GM19023 (cell line): ENCODE data around the gene CNOT6L.

Source experiments
- ATAC-seq: cut with Tn5 transposase; IDR thresholded peaks from one replicate; pipeline ENCODE4 v1.9.1; 2021; ENCODE audit warnings: mild to moderate bottlenecking, moderate library complexity; ENCODE audit not compliant: unreplicated experiment

The CNOT6L gene

DNA sequence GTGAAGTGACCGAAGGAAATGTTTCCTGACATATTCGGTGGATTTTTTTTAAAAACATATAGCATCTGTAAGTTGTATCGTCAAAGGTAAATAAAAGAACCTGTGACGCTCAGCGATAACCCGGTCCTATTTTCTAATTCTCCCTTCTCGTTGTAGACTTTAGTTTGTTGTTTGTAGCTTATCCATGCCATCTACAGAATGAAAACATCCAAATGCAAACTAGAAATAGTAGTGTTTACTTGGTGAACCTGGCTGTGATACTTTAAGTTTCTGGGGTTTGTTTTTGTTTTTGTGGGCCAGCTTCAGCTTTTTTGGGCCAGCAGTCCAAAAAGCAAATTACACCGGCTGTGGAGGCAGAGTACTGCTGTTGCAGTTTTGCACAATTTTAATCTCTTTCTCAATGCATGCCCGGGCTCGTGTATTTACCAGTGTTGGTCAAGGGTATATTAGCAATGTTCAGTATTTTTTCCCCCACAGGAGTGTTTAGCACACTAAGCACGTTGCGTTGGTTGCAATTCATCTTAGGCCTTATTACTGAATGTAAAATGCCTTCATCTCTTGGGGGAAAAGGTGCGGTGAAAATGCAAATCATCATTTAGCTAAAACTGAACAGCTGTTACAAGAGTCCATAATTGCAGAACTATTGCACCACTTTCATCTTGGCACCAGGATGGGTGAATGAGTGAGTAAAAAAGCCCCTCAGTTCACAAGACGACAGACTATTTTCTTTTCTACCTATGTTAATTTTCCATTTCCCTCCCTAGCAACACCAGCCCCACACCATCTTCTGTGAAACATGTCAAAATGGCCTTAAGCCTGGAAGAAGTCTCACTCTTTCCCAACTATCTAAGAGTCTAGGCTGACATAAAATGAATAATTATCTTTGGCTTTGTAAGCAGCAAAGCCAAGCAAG, 1.7 kb upstream of the CNOT6L start:
- no peak for ATAC-seq

DNA sequence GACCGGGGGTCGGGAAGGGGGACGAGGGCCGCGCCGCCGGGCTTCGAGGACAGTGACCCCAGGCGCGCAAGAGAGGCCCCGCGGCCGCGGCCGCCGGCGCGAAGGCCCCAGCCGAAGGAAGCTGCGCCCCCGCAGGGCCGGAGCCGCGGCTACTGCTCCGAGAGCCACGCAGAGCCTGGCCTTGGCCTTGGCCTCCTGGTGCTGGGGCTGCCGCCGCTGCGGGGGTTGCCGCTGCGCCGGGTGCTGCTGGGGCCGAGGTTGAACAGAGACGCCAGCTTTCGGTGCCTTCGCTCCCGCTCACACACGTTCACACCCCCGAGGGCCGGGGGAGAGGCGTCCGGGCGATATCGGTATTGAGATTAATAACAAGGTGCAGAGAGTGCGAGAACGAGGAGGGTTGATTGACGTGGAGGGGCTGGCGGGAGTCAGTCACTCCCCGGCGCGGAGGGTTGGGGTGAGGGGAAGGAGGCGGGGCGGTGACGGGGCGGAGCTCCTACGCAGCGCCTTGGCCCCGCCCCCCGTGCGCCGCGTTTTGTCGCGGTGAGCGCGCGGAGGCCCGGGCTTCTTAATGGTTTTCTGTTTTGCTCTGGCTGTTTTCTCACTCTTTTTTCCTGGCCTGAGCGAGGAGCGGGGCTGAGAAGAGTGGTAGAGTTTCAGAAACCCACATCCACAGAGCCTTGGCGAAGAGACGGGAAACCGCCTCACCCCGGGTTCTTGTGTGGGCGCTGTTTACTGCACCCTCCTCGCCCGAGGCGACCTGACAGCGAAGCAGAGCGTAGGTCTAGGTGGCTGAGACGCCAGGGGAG, 878 bp upstream of the CNOT6L start:
- peak; percentile 83 for ATAC-seq

DNA sequence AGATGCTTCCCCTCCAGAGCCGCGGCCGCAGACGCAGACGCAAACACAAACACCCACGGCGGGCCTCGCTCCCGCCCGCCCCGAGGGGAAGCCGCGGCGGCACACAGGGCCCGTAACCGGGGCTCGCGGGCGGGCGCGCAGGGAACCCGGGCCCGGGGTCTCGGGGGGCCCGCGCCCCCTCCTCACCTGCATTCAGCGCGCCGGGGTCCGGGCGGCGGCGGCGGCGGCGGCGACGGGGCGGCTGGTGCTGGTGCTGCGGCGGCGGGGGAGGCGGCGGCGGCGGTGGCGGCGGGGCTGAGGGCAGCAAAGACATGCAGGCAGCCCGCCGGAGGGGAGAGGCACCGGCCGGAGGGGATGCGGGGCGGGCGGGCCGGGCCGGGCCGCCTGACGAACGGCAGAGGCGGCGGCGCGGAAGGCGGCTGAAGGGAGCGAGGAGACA, 255 bp upstream of the CNOT6L start:
- peak; percentile 26 for ATAC-seq

DNA sequence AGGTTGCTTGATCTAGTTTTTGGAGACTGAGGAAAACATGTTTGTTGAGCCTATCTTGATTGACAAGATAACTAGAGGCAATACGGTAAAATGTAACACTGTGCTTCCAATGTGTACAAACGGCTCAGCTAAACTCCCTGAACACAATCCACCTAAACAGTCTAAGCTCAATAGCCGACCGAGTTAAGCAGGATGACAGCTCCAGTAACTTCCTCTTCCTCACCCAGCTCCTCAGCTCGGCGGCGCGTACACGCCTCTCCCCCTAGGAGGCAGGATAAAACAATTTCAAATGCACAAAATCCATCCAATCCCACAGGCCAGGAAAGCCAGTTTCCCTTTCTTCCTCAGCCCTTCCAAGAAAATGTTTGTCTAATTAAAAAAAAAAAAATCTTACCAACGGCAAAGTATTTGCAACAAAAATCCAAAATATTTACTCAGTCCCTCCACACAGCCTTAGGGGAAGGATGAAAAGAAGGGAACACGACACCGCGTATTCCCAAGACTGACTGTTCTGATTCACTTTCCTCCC, 1.0 kb downstream of the CNOT6L start:
- peak; percentile 17 for ATAC-seq

DNA sequence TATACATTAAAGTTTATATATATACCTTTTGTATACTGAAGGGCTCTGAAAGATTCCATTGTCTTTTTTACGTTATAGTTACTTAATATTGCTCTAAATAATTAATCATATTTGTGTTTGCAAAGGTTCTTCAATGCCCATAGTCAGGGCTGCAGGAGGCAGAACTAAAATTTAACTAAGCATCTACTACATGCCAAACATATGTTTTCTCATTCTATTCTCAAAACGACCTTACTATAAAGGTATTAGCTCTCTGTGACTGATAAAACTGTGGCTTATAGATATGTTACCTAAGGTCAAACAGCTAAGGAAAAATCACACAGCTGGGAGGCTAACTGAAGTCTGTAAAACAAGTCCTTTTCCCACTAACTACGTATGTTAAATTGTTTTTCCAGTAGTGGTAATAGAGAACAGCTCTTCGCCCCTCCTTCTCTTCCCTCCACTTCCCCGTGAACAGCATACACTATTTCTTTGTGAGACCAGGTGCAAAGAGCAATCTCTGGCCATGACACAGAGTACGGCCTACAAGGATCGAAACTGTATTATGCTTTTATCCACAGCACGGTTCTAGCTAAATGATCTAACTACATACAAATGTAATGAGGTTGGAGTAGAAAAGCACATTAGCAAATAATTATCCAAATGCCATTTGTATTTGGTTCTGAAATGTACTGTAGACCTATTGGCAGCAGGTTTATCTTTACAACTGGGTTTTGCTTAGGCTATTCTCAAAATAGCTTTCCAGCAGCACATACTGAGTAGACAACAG, 1.7 kb downstream of the CNOT6L start:
- no peak for ATAC-seq

DNA sequence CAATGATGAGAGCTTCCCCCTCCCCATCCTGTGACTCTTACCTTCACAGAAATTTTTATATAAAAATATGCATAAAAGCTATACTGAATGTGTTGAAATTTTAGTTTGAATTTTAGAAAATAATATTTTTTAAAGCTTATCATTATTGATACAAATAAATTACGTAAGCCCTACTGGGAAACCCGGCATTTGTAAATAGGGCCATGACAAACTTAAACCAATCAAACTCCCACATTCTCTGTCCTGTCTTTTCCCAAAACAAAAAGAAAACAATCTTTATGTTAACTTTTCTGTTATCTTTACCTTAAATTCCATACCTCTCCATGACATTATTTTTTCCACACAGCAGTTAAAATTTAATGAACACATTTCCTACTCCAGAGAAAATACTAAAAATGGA, 2.6 kb downstream of the CNOT6L start:
- no peak for ATAC-seq

DNA sequence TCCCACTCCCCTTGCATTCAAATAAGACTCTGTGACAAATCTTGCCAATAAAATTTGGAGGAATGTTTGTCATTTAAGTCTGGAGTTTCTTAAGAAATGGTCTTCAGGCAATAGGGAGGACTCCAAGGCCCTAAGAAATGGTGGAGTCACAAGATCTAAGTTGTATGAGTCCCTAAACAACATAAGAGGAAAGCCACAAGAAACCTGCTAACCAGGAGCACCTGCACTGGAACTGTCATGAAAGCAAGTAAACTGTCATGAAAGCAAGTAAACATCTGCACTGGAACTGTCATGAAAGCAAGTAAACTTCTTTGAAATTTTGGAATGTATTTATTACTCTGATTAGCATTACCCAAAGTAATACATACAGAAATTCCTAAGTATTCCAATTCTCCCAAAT, 3.5 kb downstream of the CNOT6L start:
- no peak for ATAC-seq

DNA sequence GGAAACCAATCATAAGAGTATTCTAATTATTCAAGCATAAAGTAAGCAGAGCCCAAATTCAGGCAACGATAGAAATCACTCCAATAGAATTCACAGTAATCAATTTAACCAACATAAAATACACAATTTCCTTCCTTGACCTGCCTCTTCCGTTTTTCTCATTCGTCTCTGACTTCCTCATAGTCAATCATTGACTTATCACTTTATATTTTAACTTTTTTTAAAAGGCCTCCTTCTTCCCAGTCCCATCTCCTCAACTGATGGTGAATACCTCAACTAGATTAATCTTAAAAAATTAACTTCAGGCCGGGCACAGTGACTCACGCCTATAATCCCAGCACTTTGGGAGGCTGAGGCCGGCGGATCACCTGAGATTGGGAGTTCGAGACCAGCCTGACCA, 13.3 kb downstream of the CNOT6L start:
- ATAC-seq: no peak

DNA sequence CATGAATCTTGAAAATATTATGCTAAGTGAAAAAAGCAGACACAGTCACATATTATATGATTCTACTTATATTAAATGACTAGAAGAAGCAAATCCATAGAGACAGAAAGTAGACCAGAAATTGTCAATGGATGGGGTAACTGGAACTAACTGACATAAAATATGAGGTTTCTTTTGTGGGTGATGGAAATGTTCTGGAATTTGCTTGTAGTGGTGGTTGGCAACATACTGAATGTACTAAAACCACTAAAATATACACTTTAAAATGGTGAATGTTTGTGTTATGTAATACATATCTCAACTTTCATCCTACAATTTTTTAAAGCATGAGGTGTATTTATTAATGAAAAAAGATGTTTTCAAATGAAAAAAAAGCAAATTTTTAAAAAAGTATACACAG, 14.7 kb downstream of the CNOT6L start:
- ATAC-seq: no peak

DNA sequence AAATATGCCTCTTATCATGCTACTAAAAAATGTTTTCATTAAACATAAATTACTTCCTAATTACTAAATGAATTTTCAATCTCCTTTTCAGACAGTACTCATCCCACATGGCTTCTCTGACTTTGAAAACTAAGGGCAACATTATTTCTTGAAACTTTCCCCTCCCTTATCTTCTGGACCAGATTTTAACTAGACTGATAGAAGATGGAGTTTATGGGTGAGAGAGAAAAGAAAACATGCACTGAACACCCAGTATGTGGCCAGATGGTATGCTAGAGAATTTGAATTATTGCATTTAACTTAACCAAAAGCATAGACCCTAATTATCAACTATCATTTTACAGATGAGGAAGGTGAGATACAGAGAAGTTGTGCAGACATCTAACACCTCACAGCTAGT, 16.8 kb downstream of the CNOT6L start:
- no peak for ATAC-seq

DNA sequence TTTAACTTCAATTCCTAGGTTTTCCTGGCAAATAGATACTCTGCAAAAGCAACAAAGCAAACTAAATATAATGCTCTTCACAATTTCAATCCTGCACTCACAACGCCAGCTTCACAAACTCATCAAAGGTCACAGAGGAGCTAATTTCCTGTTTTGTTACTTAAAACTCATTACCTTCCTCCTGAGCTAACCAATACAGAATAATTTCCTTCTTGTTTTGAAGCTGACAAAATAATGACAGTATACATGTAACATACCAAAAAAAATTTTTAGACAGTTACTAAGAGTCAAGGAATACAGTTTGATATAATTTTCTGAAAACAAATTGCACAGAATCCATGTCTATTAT, 17.9 kb downstream of the CNOT6L start:
- ATAC-seq: no peak

DNA sequence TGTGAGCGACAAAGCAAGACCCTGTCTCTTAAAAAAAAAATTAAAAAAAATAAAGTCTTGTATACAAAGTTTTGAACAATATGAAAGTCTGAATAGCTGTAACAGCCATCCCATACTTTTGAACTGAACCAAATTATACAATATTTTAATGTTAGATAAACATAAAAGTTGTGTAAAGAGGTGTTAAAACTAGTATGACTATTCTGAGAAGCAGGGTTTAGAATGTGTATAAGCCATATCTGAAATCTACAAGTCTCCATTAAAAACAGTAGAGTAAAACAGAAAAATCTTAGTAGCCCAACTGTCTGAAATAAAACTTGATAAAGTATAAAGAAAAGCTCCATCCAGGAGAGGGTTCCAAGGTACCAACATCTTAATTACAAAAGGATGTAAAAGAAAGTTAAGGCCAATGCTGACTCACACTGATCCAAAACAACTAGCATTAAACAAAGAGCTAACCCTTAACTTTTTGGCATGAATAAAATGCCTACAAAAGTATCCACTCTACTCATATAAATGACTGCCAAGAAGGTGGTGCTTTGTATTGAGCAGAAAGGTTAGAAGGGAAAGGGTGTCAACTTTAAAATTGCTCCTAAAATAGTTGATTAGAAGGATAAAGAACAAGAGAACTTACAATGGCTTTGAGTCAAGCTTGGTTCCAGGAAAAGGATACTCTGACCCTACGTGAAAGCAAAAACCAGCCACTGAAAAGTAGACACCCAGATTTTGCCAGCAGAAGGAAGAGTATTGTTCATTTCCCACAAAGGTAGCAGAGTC, 18.5 kb downstream of the CNOT6L start:
- no peak for ATAC-seq

DNA sequence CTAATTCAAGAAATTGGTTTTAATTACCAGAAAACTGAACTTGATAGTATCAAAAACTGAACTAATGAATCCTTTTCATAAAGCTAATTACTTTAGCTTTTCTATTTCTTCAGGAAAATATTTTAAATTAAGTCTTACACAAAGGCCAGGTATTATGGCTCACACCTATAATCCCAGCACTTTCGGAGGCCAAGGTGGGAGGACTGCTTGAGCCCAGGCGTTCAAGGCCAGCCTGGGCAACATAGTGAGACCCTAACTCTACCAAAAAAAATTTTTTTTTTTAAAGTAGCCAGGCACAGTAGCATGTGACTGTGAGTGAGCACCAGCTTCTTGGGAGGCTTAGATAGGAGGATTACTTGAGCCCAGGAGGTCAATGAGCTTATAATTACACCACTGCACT, 19.1 kb downstream of the CNOT6L start:
- no peak for ATAC-seq

DNA sequence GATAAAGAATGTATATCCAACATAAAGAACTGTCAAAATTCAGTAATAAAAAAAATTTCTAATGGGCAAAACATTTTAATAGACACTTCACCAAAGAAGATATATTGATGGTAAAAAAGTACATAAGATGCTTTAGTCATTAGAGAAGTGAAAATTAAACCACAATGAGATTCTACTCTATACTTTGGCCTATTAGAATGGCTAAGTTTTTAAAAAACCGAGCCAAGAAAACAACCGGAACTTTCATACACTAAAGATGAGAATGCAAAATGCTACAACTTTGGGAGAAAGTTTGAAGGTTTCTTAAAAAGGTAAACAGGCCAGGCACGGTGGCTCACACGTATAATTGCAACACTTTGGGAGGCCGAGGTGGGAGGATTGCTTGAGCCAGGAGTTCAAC, 20.8 kb downstream of the CNOT6L start:
- ATAC-seq: no peak

DNA sequence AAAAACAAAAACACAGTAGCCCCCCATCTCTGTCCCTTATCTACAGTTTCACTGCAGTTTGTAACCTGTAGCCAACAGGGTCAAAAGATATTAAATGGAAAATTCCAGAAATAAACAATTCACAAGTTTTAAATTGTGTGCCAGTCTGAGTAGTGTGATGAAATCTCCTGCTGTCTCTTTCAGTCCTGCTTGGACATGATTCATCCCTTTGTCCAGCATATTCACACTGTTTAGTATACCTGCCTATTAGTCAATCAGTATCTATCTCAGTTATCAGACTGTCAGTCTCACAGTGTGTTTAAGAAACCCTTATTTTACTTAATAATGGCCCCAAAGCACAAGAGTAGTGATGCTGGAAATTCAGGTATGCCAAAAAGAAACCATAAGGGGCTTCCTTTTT, 21.9 kb downstream of the CNOT6L start:
- ATAC-seq: no peak

DNA sequence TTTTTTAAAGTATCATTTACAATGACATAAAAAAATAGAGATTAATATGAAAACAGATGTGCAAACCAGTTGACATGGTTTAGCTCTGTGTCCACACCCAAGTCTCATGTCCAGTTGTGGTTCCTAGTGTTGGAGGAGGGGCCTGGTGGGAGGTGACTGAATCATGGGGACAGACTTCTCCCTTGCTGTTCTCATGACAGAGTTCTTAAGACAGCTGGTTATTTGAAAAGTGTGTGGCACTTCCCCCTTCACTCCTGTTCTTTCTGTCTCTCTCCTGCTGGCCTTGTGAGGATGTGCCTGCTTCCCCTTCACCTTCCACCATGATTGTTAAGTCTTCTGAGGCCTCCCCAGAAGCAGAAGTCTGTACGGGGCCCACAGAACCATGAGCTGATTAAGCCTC, 23.8 kb downstream of the CNOT6L start:
- ATAC-seq: no peak

DNA sequence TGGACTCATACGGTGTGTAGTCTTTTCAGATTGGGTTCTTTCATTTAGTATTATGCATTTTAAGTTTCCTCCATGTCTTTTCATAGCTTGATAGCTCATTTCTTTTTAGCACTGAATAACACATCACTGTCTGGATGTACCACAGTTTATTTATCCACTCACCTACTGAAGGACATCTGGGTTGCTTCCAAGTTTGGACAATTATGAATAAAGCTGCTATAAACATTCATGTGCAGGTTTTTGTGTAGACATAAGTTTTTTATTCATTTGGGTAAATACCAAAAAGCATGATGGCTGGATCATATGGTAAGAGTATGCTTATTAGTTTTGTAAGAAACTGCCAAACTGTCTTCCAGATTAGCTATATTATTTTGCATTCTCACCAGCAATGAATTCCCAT, 29.0 kb downstream of the CNOT6L start:
- ATAC-seq: no peak

DNA sequence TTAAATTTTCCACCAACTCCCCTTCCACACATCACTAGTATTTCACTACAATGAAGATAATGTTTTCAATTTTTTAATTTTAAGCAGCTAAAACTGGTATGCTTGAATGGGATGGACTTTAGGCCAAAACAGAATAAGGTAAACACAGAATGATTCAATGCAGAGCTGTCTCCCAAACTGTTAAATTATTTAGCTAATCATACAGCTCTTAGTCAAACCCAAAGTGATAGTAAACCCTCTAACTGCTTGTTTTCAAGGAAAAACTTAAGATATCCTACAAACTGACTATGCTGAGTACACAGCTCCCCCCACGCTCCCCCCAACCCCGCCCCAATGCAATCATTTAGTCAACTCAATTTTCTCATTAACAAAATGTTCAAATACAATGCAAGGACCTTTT, 30.2 kb downstream of the CNOT6L start:
- no peak for ATAC-seq

DNA sequence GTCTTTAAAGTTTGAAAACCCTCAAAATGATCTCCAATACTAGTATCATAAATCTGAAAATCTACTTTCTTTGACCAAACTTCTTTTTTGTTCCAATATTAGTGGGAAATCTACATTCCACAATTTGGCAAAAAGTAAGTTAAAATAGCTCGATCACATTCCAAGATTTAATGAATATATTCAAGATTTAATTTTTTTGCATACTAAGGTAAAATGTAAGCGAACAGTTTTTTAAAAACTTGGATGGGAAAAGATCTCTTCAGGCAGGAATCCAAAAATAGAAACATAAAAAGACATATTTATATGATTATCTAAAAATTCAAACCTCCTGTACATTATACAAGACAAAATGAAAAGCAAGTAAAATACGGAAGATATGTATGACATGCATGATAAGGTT, 31.2 kb downstream of the CNOT6L start:
- ATAC-seq: no peak

DNA sequence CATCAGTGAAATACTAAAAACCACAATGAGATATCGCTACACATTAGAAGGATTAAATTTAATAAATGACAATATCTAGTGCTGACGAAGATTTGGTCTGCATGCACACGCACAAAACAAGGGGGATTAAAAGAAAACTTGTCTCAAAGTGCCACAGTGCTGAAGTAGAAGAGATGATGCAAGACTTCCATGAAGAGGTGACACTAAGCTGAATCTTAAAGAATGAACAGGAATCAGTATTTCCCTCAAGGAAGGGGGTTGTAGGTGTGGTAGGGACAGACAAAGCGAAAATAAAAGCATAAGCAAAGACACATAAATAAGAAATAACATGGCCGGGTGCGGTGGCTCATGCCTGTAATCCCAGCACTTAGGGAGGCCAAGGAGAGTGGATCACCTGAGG, 33.5 kb downstream of the CNOT6L start:
- no peak for ATAC-seq
